ENCODE results near the gene PRR19.

PRR19 gene

DNA sequence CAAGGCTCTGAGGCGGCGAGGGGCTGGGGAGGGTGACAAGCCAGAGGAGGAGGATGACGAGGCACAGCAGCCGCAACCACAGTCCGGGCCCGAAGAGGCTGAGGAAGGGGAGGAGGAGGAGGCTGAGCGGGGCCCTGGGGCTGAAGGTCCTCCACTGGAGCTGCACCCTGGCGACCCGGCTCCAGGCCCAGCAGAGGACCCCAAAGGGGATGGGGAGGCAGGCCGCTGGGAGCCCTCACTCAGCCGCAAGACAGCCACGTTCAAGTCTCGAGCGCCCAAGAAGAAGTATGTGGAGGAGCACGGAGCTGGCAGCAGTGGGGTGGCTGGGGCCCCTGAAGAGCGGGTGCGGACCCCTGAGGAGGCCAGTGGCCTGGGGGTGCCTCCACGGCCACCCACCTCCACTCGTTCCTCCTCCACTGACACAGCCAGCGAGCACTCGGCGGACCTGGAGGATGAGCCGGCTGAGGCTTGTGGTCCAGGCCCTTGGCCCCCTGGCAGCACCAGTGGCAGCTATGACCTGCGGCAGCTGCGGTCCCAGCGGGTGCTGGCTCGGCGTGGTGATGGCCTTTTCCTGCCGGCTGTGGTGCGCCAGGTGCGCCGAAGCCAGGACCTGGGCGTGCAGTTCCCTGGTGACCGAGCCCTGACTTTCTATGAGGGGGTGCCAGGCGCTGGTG is 29.9 kb upstream of the PRR19 start:
- no peak for DNase-seq

DNA sequence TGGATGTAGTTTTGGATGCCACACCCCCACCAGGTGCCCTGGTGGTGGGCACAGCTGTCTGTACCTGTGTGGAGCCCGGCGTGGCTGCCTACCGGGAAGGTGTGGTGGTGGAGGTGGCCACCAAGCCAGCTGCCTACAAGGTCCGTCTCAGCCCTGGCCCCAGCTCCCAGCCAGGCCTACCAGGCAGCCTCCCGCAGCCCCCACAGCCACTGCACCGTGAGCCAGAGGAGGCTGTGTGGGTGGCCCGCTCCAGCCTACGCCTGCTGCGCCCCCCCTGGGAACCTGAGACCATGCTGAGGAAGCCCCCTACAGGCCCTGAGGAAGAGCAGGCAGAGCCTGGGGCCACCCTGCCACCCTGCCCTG is 29.4 kb upstream of the PRR19 start:
- no peak for DNase-seq

DNA sequence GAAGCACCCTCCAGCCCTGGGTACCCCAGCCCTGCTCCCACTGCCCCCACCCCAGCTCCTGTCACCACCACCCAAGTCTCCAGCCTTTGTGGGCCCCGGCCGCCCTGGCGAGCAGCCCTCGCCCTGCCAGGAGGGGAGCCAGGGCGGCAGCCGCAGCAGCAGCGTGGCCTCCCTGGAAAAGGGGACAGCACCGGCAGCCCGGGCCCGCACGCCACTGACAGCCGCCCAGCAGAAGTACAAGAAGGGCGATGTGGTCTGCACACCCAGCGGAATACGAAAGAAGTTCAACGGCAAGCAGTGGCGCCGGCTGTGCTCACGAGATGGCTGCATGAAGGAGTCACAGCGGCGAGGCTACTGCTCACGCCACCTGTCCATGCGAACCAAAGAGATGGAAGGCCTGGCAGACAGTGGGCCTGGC is 28.9 kb upstream of the PRR19 start:
- no peak for DNase-seq

DNA sequence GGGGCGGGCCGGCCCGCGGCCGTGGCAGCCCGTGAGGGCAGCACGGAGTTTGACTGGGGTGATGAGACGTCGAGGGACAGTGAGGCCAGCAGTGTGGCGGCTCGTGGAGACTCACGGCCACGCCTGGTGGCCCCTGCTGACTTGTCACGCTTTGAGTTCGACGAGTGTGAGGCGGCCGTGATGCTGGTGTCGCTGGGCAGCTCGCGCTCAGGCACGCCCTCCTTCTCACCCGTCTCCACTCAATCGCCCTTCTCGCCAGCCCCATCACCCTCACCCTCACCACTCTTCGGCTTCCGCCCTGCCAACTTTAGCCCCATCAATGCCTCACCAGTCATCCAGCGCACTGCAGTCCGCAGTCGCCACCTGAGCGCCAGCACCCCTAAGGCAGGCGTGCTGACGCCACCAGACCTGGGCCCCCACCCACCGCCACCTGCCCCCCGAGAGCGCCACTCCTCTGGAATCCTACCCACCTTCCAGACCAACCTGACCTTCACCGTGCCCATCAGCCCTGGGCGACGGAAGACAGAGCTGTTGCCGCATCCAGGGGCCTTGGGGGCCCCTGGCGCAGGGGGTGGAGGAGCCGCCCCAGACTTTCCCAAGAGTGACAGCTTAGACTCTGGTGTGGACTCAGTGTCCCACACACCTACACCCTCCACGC is 28.4 kb upstream of the PRR19 start:
- DNase-seq = no peak

DNA sequence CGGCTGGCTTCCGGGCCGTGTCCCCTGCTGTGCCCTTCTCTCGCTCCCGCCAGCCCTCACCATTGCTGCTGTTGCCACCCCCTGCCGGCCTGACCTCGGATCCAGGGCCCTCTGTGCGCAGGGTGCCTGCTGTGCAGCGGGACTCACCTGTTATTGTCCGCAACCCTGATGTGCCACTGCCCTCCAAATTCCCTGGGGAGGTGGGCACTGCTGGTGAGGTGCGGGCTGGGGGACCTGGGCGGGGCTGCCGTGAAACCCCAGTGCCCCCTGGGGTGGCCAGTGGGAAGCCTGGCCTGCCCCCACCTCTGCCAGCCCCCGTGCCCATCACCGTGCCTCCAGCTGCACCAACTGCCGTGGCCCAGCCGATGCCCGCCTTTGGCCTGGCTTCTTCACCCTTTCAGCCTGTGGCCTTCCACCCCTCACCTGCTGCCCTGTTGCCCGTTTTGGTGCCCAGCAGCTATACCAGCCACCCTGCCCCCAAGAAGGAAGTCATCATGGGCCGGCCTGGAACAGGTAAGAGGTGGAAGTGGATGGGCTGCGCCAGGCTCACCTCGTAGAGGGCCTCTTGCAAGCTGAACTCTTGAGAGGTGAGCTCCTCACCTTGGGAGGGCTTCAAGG is 27.8 kb upstream of the PRR19 start:
- no peak for DNase-seq

DNA sequence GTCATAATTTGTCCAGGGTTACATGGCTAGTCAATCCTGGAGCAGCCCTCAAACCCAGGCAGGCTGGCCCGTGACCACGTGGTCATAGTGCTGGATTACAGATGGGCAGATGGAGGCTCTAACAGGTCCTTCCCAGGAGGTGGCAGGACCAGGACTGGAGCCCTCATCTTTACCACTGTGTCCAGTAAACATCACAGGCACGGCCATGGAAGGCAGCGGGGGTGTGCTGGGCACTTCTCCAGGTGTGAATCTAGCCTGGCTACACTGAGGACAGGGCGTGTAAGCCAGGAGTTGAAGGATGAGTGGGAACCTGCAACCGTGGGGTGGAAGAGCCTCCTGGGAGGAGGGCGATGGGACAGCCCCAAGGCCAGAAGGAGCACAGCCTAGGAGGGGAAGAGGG is 26.8 kb upstream of the PRR19 start:
- no peak for DNase-seq

DNA sequence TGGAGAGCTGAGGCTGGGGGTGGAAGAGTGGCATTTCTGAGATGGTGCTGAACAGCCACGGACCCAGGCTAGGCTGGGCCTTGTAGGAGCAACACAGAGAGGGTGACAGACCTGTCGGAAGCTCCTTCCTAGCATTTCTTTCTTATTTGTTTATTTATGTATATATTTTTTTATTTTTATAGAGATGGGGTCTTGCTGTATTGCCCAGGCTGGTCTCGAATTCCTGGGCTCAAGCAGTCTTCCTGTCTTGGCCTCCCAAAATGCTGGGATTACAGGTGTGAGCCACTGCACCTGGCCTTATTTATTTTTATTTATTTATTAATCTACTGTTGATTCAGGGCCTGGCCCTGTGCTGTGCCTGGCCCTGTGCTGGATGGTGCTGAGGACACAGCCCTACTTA is 26.4 kb upstream of the PRR19 start:
- DNase-seq = no peak

DNA sequence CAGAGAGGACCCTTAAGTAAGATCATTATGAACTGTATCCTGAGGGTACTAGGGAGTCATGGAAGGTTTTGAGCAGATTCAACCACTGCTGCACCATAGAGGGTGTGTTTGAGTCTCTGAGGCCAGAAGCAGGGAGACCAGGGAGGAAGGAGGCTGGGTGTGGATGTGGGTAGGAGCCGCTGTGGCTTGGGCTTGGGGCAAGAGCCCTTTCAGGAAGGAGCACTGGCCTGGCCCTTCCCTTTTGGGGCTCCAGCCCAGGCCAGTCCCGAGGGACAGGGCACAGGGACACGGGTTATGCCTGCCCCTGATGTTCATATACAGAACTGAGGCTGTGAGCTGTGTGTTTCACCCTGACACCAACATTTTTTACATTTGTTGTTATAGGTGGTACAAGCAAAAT is 25.6 kb upstream of the PRR19 start:
- DNase-seq = no peak

DNA sequence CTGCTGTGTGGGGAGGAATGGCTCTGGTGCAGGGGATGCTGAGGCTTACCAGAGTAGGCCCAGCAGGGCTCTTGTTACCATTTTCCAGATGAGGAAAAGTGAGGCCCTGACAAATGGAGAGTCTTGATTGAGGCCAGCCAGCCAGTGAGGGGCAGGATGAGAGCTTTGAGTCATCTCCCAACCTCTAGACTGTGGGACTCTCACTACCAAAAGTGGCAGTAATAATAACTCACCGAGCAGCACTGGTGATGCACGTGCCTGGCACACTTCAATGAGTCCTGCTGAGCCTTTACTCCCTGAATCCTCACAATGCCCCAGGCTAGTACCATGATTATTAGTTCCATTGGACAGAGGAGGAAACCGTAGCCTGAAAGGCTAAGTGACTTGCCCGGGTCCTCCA is 25.1 kb upstream of the PRR19 start:
- peak; percentile 77 for DNase-seq

DNA sequence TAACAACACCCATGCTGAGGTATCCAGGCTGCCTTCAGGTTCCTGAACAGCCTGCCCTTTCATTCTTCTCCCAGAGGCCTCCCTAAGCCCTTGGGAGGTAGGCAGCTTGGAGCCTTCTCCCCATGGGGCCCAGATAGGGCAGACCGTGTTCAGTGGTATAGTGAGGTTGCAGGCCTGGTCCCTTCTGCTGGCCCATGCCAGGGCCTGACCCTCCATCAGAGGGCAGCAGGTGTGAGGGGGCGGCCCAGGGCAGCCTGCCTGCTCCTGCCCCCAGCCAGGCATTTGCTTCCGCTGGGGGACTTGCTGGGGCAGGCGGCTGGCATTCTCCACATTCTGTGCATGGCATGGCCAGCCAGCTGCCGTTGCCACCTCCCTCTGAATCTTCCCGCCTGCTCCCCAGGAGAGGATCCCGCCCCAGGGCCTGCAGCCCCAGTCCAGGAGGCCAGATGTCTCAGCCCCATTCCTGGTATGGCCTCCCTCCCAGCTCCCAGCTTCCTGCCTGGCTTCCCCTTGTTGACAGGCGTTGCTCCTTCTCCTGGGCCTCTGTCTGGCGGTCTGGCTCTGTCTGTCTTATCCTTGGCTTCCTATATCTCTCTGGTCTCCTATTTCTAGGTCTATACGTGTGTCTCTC is 24.0 kb upstream of the PRR19 start:
- DNase-seq = no peak

DNA sequence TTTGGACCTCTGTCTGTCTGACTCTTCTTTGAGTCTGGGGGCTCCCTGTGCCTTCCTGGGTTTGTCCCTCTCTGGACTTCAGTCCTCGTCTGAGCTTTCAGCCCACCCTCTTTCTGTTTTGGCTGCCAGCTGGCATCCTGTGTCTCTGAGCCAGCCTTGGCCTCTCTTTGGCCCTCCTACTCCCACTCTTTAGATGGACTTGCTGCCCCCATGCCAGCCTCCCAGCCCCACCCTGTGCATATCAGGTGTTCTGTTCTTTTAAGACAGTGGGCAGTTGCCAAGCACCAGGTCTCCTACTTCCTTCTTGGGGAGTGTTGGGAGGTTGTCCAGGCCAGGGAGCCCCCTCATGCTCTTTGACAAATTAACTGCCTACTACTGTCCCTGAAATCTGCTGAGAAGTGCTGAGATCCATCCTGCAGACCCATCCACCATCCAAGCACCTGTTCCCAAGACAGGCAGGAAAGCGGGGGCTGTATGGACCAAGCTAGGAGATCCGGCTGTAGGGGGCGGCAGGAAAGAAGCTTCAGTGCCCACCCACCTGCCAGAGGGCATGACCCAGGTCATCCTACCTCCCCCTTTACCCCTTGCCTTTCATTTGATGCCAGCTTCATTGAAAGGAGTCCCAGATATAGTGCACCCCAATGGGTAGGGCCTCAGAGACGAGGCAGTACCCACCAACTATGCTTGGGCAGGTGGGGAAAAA is 23.3 kb upstream of the PRR19 start:
- no peak for DNase-seq

DNA sequence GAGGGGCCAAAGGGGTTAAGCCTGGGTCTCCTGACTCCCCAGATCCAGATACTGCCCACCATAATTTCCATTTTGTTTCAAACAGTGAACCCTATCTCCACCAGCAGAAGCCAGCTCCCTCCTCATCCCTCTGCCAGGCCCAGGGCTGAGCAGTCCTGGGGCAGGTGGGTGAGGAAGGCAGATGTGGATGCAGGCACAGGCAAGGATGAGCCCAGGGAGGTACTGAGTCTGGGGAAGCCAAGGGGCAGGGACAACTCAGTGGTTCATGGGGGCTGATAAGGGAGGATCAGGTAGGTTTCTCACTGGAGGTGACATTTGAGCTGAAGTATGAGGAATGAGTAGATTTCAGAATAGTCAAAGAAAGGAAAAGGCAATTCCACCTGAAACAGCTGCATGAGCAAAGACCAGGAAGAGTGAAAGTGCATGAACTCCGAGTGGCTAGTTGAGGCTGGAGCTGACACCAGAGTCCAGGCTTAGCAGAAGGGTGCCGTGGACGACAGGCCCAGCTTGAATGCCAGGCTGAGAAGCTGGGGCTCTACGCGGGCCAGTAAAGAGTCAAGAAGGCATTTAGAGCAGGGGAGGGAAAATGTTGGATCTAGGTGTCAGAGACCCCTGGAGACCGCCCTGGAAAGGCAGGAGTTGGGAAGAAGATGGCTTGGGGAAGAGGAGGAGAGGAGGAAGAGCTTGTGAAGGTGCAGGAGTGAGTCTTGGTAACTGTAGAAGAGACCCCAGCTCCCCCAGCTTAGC is 22.6 kb upstream of the PRR19 start:
- no peak for DNase-seq

DNA sequence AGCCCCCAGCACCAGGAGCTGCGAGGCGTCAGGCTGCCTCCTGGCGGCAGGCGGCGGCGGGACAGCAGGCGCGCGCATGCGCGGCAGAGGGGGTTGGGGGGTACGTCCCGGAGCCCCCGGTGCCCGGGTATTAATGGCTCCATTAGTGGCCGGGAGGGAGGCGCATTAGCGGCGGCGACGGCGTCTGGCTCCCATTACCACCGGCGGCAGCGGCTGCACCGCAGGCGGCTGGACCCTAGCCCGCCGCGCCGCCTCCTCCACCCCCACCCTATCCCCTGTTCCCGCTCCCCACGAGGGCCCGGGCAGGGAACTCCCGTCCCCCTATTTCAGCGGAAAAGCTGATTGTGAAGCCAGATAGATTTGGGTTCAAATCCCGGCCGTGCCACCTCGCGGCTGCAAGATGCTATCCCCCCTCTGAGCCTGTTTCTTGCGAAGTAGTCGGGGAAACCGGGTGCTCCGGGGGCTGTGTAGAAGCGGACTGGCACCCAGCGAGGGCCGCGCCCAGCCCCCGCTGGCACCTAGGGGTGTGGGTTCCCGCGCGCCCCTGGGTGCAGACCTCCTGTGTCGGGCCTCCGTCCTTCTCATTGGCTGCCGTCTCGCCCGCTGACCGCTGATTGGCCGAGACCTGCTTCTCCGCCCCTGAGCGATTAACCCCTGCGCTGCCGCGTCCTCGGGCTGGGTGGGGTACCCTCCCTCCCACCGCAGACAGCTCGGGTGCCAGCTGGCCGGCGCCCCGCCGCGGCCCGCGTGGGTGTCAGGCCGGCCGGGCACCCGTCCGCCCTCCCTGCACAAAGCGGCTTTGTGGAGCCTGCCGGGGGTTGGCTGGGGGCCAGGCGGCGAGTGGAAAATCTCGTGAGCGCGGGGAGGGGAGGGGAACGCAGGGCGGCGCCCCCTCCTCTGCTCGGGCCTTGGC is 21.8 kb upstream of the PRR19 start:
- peak; percentile 96 for DNase-seq

DNA sequence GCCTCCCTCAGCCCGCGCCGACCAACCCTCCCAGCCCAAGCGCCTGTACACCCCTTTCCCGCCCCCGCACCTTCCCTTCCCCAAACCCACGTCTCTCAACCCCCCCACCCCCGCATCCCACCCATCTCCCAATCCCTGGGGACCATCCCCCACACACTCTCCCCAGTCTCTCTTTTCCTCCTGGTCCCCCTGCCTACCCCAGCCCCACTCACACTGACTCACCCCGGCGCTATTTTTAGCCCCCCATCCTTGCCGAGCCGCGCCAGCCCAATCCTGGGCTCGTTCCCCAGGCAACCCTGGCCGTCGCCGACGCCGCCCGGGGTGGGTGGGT is 21.2 kb upstream of the PRR19 start:
- DNase-seq = no peak

DNA sequence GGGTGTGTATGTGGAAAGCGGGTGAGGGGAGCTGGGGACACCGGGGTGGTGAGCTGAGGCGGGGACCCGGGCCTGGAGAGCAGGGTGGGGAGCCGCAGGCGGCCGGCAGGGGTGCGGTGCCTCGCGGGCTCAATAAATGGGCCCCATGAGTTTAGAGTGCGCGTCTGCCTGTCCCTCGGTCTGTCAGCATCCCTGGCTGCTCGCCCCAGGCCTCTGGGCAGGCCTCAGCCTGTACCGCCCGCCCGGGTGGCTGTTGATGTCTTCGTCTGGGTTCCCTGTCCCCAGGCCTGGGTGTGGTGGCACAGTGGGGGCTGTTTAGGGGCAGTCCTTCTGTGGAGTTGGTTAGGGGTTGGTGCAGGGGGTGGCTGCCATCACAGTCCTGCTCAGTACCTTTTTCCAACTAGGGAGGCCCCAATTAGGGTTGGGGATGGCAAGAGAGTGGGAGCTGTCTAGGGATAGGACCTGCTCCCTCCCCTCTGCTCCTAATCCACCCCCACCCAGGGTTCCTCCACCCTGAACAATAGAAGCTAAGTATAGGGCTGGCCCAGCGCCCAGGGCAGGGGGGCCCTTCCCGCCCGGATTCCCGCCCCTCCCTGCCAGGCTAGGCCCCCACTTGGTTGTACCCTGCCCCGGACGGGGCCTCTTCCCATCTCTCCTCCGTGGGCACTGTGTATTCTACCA is 20.6 kb upstream of the PRR19 start:
- no peak for DNase-seq

DNA sequence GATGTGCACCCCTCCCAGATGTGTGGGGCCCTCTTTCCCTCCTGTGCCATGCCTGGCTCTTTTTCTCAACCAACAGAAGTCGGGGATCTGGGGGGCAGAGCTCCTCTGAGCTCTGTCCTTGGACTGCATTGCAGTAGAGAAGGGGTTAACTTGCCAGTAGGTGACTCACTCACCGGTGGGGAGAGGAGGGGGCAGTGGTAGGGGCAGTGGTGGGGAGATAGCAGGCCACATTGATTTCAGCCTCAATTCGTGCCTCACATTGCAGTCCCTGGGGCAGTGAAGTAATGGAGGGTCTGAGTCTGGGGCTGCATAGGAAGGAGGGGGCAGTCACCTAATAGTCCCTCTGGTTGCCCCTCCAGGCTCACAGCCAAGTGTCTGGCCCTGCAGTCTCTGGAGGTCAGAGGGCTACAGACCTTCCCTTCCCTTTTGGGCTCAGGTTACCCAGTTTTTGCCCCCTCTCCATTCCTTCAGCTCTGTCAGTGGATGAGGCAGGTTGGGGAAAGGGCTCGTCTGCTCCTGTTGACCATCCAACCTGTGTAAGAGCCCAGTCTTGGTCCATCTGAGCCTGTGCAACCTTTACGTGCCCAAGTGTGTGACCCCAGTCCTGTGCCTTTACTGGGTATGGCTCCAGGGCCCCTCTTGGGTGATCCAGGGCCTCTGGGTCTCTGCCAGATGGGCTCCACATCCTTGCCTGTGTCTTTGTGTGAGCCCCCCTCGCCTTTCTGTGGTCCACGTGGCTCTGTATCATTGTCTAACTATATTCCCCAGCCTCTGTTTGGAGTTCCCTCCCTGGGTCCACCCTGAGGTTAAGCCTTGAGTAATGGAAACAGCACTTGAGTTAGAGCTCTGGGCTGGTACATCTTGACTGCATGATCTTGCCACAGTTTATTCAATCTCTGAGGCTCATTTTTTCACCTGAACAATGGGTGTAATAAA is 19.8 kb upstream of the PRR19 start:
- DNase-seq = no peak

DNA sequence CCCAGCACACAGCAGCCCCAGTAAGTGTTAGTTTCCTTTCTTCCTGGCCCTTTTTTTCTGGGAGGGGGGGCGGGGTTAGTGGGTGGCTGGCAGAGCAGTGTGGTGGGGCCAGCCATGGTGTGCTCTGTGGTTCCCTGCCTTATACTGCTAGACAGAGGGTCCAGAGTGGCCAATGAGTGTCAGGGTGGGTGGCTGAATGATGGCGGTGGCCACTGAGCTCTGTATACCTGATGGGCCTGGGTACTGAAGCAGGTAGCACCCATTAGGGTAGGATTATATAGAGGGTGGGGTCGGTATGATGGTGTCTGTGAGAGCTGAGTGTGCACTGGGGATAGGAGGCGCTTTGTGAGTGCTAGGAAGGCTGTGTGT is 19.1 kb upstream of the PRR19 start:
- DNase-seq = no peak

DNA sequence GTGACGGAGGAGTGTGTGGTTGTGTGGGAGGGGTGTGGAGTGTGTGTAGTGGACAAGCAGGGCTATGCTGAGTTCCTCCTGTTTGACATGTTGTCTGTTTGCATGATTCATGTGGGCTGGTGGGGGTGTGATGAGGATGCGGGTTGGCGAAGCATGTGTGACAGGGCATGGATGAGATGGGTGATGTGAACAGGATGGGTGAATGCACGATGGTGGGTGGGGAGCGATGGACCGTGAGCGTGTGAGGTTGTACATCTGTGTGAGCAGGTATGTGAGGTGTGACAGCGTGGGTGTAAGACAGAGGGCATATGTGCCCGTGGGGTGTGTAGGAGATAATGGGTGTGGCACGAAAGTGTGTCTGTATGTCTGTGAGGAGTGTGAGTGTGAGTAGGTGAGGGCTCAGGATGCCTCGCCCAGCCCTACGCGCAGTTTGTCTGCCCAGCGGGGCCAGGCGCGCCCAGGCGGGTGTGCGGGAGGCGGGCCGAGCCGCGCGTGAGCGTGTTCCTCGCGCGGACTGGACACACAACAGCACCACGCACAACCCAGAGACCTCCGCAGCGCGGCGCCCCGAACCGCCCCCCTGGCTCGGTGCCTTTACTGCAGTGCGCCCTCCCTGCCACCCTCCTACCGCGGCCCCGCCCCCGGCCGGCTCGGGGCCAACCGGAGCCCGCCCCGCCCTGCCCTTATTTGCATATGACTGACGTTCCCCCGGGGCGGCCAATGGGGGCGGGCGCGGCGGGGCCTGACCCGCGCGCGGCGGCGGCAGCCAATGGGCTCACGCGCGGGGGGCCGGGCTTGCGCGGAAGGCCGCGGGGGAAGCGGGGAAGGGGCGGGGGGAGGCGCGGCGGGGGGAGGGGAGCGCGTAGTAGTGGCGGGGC is 18.5 kb upstream of the PRR19 start:
- DNase-seq = peak; percentile 96

DNA sequence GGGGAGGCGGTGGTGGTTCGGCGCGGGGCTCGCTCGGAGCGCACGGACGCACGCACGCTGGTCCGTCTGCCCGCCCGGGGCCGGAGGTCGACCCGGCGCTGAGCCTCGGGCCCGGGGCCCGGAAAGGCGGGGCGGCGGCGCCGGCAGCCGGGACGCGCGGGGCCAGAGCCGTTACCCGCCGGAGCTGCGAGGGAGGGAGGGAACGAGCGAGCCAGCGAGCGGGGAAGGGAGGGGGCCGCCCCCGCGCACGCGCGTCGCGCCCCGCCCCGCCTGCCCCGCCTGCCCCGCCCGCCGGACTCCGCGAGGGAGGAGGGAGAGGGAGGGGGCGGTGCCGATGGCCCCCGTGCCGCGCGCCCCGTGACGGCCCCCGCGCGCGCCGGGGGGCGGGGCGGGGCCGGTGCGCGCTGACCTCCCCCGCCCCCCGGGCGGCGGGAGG is 17.8 kb upstream of the PRR19 start:
- DNase-seq = peak; percentile 89
